ENCODE data around the gene FCRLA. TPM values are rescaled to one million over a fixed set of nuclear protein-coding genes. Genes with fewer than 3 reads are reported as not detected.

The FCRLA gene
- total RNA-seq, 1 experiment from 2014 or later: not detected

GRCh38 chr1:161728376-161729226 lies 21.6 kb downstream of the FCRLA start:
- in situ Hi-C loops (cut with HindIII; ENCODE audit: low sequenced_read_pairs): no loop called here
- DNase-seq (ENCODE audit: low spot score): no peak

- no peak for DNase-seq (ENCODE audit: low spot score)
- in situ Hi-C loops (cut with HindIII; ENCODE audit: low sequenced_read_pairs): no loop called here
These were observed 23.1 kb downstream of the FCRLA start for GRCh38 chr1:161730050-161730564.

DNA sequence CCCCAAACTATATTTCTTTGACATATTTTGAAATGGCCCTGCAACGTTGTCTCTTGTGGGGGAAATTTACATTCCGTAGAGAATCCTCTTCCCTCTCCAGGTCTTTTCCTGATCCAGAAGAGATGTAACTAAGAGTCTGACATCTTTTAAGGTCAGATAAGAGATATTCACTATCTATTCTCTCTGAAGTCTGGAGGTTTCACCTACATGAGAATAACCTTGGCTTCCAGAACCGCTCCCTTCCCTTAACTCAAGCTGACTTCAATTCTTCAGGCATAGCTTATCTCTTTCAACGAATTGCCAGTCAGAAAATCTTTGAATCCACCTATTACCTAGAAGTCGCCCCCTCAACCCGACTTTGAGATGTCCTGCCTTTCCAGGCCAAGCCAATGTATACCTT lies 24.2 kb downstream of the FCRLA start:
- in situ Hi-C loops (cut with HindIII; ENCODE audit: low sequenced_read_pairs): no loop called here
- DNase-seq (ENCODE audit: low spot score): no peak

DNA sequence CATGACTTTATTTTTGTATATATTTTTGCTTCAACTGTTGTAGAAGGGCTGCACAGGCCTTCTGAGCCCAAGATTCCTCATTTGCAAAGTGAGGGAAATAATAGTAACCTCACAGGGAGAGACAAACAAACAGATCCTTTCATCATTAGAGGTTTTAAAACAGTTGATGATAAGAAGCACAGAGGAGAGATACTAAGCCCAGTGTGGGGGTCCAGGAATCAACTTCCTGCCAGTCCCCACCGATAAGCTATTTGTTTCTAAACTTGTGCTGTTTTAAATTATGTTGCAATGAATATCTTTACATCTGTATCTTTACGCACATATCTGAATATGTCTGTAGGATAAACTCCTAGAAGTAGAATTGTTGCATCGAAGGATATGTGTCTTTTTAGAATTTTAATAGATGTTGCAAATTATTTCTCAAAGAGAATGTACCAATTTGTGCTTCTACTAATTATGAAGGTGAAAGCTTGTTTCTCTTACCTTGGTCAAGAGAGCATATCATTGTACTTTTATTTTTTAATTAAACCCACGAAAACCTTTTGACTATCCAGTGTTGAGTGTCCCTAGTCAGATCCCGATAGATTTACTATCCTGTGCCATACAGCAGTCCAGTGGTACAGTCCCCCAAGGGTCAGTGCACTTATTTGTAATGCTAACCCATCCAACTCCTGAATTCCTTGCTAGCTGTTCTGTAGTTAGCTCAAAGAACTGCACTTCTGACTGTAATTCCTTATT lies 25.1 kb downstream of the FCRLA start:
- in situ Hi-C loops (cut with HindIII; ENCODE audit: low sequenced_read_pairs): no loop called here
- DNase-seq (ENCODE audit: low spot score): no peak

DNA sequence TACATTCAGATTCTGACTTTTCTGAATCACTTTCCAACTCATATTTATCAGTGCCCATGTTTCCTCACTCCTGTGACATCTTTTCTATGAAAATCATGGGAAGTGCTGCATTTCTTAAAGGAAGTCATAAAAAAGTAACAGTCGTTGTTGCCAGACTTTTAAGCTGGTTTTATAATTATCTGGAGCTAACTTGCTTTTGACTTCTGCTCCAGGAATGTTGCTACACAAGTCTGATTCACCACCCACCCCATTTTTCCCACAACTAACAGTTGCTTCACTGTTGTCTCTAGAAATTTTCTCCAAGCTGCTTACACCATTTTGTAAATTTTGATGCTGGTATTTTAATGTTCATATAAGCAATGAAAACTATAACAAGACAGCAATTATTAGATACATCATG lies 26.5 kb downstream of the FCRLA start:
- DNase-seq (ENCODE audit: low spot score): no peak
- in situ Hi-C loops (cut with HindIII; ENCODE audit: low sequenced_read_pairs): no loop called here

- in situ Hi-C loops (cut with HindIII; ENCODE audit: low sequenced_read_pairs): no loop called here
- DNase-seq (ENCODE audit: low spot score): no peak
These were observed 28.8 kb downstream of the FCRLA start for GRCh38 chr1:161735837-161736236.

DNA sequence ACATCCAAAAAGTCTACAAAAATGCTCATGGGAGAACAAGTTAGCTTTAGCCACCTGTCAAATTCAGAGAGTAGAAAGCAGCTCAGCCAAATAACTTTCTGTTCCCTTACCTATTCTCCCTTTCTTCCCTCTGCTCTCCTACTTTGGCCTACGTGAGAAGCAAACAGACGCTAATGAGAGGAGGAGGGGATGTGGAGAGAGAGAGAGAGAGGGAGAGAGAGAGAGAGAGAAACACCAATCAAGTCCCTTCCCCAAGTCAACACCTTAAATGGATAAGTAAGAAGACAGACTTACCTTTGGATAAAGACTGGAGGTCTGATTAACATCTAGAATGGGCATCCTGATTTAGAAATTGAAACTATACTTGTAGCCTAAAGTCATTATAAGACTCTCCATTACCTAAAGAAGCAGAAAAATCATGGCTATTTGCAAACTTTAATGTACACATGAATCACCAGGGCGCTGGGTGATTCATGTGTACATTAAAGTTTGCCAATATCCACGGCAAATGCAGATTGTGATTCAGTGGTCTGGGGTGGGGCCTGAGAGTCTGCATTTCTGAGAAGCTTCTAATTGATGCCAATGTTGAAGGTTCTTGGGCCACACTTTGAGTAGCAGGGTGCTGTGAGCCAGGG lies 29.4 kb downstream of the FCRLA start:
- in situ Hi-C loops (cut with HindIII; ENCODE audit: low sequenced_read_pairs): no loop called here
- no peak for DNase-seq (ENCODE audit: low spot score)

DNA sequence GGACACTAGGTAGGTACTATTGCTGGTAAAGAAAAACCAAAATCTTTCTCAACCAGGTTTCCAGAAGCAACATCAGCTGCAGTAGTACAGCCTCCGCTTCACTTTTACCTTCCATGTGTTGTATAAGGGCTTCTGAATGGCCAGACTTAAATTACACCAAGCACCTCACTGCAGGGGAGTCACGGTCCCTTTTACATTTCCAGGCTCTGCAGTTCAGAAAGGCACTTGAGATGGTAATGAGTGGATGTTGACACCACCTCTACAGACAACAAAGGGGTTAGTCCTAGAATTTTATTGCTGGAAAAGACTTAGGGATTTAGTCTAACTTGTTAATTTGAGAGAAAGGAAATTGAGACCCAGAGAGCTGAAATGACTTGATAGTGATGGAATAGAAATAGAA lies 30.6 kb downstream of the FCRLA start:
- DNase-seq (ENCODE audit: low spot score): no peak

DNA sequence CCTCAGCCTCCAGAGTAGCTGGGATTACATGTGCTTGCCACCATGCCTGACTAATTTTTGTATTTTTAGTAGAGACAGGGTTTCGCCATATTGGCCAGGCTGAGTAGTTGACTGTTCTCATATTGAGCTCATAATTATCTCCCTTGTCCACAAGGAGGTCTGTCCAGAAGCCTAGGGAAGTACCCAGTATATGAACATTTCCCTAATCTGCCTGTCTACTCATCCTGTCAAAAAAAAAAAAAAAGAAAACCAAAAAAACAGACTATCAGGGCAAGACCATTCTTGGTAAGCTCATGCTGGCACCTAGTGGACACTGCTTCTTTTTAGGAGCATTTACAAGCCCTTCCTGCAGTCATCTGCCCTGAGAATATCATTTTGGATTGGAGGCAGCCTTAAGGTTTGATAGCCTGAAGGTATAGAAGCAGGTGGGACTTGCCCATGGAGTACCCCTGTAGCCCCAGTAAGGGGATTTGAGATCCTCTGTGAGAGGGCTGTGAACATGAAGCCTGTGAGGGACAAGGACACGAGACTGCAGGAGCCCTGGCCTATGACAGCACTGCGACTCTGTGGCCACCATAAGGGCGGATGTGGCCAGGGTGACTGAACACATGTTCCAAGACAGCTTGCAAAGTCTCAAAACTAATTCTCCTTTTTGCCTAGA lies 31.7 kb downstream of the FCRLA start:
- in situ Hi-C loops (cut with HindIII; ENCODE audit: low sequenced_read_pairs): no loop called here

More for the DNA sequence above, 30.6 kb downstream of the FCRLA start:
- in situ Hi-C loops (cut with HindIII; ENCODE audit: low sequenced_read_pairs): no loop called here

GRCh38 chr1:161739865-161740566 lies 33.0 kb downstream of the FCRLA start:
- in situ Hi-C loops (cut with HindIII; ENCODE audit: low sequenced_read_pairs): no loop called here
- DNase-seq (ENCODE audit: low spot score): no peak

More for the DNA sequence above, 31.7 kb downstream of the FCRLA start:
- peak; percentile 27 for DNase-seq (ENCODE audit: low spot score)

GRCh38 chr1:161740921-161741320 lies 33.9 kb downstream of the FCRLA start:
- no peak for DNase-seq (ENCODE audit: low spot score)
- in situ Hi-C loops (cut with HindIII; ENCODE audit: low sequenced_read_pairs): no loop called here

GRCh38 chr1:161743231-161743630 lies 36.2 kb downstream of the FCRLA start:
- no peak for DNase-seq (ENCODE audit: low spot score)
- in situ Hi-C loops (cut with HindIII; ENCODE audit: low sequenced_read_pairs): no loop called here

GRCh38 chr1:161747801-161748200 lies 40.8 kb downstream of the FCRLA start:
- DNase-seq (ENCODE audit: low spot score): no peak
- in situ Hi-C loops (cut with HindIII; ENCODE audit: low sequenced_read_pairs): no loop called here

- in situ Hi-C loops (cut with HindIII; ENCODE audit: low sequenced_read_pairs): no loop called here
- peak; percentile 96 for DNase-seq (ENCODE audit: low spot score)
These were observed 42.7 kb downstream of the FCRLA start, which contains the start of gene DUSP12 for GRCh38 chr1:161749509-161750407. Gene DUSP12, plus strand, starts transcription at chr1:161749786. Its CDS starts 16 bp downstream, at chr1:161749802.

GRCh38 chr1:161763522-161764098 lies 56.6 kb downstream of the FCRLA start:
- DNase-seq (ENCODE audit: low spot score): peak; percentile 16

More at GRCh38 chr1:161763522-161764098, 56.6 kb downstream of the FCRLA start:
- in situ Hi-C loops (cut with HindIII; ENCODE audit: low sequenced_read_pairs): no loop called here
